Measurements from ENCODE around the gene RFX4. TPM values are rescaled to one million over a fixed set of nuclear protein-coding genes. Genes with fewer than 3 reads are reported as not detected.

The RFX4 gene
- polyA plus RNA-seq, 2 of the 4 experiments (the other 2 are of a cell fraction): not detected

DNA sequence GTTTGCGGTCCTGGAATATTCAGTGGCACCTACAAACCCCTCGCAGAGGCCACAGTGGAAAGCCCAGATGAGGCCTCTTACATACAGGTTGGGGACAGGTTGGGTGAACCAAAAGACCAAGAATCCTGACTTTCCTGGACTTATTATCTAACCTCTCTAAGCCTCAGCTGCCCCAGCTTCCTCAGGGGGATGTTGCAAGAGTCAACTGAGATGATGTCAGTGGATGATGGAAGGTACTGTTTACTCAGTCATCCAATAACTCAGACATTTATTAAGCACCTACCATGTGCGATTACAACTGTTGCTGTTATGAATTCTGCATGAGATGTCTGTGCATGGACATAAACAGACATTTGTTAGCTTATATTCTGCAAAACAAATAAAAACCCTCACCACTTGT lies 72.8 kb downstream of the RFX4 start:
- CTCF ChIA-PET: interaction anchor here (0.6 to 1.1 kb wide), 2 partner anchors 11 to 186 kb away, joined by 4 to 5 read pairs; no protein-coding TSS in a partner anchor
- Histone ChIP-seq H3K4me2 (no peak overlapping the region), H3K9me3 (peaks cover 15% of the 10 kb centered on the region), H3K27ac (no peak overlapping the region), H3K4me3 (no peak overlapping the region), H3K4me1 (0 out of 3 replicates have a peak, but pooled peaks cover 6% of the 10 kb centered on the region)
- DNase-seq (ENCODE audit: low read depth in 1 of 2, low spot score in 1 of 2): no peak
- FAIRE-seq: no peak
- POLR2A ChIA-PET: no interaction called here
- WGBS (ENCODE audit: missing lambda C conversion rate): 47% methylated on average over 3 of the region's 3 CpGs
- ATAC-seq: peak in 1 of 2 experiments; percentile 60; a peak in 2 of 6 replicates
- TF ChIP-seq, protein P1, sequence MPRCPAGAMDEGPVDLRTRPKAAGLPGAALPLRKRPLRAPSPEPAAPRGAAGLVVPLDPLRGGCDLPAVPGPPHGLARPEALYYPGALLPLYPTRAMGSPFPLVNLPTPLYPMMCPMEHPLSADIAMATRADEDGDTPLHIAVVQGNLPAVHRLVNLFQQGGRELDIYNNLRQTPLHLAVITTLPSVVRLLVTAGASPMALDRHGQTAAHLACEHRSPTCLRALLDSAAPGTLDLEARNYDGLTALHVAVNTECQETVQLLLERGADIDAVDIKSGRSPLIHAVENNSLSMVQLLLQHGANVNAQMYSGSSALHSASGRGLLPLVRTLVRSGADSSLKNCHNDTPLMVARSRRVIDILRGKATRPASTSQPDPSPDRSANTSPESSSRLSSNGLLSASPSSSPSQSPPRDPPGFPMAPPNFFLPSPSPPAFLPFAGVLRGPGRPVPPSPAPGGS (IDR thresholded peaks at IDR 0.05): no peak
- TF ChIP-seq CEBPB (IDR thresholded peaks at IDR 0.05): peak; percentile 28 to 45; a peak in 2 of 4 replicates
- TF ChIP-seq, protein P2, sequence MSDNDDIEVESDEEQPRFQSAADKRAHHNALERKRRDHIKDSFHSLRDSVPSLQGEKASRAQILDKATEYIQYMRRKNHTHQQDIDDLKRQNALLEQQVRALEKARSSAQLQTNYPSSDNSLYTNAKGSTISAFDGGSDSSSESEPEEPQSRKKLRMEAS (IDR thresholded peaks at IDR 0.05): no peak

DNA sequence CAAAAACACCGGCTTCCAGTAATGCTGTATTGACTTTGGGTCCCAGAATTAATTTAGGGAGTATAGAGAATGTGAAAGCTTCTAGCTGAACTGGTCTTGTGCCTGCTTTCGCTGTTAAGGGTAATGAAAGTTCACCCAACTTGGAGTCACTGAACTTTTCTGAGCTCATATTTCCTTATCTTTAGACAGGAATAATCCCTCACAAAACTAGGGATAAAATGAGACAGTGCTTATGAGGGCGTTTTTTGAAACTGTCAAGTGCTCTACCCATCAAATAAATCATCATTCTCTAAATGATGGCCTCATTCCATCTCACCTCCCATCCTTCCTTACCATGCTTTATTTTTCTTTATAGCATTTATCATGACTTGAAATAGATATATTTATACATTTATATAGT lies 74.7 kb downstream of the RFX4 start:
- CTCF ChIA-PET: interaction anchor here (0.9 to 1.6 kb wide), 2 partner anchors 16 to 65 kb away, joined by 3 to 4 read pairs; no protein-coding TSS in a partner anchor
- Histone ChIP-seq H3K9me3 (peaks cover 34% of the 10 kb centered on the region), H3K4me2 (no peak overlapping the region), H3K4me1 (0 out of 3 replicates have a peak, but pooled peaks cover 6% of the 10 kb centered on the region), H3K27ac (no peak overlapping the region), H3K4me3 (no peak overlapping the region)
- no peak for FAIRE-seq
- 25% methylated on average over 3 of the region's 3 CpGs for WGBS (ENCODE audit: missing lambda C conversion rate)
- TF ChIP-seq RAD21 (conservative IDR thresholded peaks at IDR 0.05 in 1 of 2, IDR thresholded peaks at IDR 0.05 in 1 of 2) (no peak), NPAS2 (CRISPR knock-in tag; IDR thresholded peaks at IDR 0.05; ENCODE audit: borderline replicate concordance) (no peak), HDAC2 (IDR thresholded peaks at IDR 0.05) (no peak), CEBPB (IDR thresholded peaks at IDR 0.05) (no peak)
- no peak for ATAC-seq
- POLR2A ChIA-PET: no interaction called here
- no peak for DNase-seq (ENCODE audit: low read depth in 1 of 2, low spot score in 1 of 2)

DNA sequence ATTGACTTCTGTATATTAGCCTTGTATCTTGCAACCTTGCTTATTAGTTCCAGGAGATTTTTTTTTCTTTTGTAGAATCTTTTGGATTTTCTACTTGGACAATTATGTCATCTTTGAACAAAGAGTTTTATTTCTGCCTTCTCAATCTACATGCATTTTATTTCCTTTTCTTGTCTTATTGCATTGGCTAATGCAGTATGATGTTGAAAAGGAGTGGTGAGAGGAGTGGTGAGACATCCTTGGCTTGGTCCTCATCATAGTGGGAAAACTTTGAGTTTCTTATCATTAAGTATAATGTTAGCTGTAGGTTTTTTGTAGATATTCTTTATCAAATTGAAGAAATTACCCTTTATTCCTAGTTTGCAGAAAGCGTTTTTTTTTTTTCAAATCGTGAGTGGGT lies 80.6 kb downstream of the RFX4 start:
- POLR2A ChIA-PET: no interaction called here
- no peak for DNase-seq (ENCODE audit: low read depth in 1 of 2, low spot score in 1 of 2)
- no peak overlapping the region for H3K4me2 ChIP-seq
- H3K4me1 ChIP-seq: no peaks in the 10 kb centered on the region
- no peak overlapping the region for H3K4me3 ChIP-seq
- CTCF ChIA-PET: interaction anchor here (0.7 kb wide), 1 partner anchor 109 kb away, joined by 3 read pairs; no protein-coding TSS in a partner anchor
- no peak for TF ChIP-seq GATA3 (IDR thresholded peaks at IDR 0.05; ENCODE audit: borderline replicate concordance)
- ATAC-seq: no peak
- 2% methylated on average over 2 of the region's 2 CpGs for WGBS (ENCODE audit: missing lambda C conversion rate)
- no peak for FAIRE-seq
- peaks cover 48% of the 10 kb centered on the region for H3K9me3 ChIP-seq
- no peak overlapping the region for H3K27ac ChIP-seq

DNA sequence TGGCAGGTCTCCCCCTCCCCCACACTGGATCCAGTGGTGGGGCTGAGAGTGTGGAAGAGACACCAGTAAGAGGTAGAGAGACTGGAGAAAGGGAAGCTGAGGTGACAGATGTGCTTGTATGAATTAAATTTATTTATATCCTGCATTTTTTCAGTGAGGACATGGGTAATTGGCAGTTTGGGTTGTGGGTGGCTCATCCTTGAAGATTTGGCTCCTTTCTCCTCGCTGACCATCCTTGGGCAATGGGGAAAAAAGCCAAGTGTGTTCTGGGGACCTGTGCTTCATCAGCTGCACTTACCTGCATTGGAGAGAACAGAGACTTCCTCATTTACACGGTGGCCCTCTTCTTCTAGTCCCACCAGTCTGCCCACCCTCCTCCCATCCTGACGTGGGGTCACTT lies 86.4 kb downstream of the RFX4 start:
- Histone ChIP-seq H3K4me2 (no peak overlapping the region), H3K4me3 (no peak overlapping the region), H3K27ac (no peak overlapping the region), H3K9me3 (no peaks in the 10 kb centered on the region), H3K4me1 (no peaks in the 10 kb centered on the region)
- FAIRE-seq (no peak), DNase-seq (ENCODE audit: low read depth in 1 of 2, low spot score in 1 of 2) (no peak), ATAC-seq (no peak)
- WGBS (ENCODE audit: missing lambda C conversion rate): 0% methylated on average over 3 of the region's 3 CpGs
- TF ChIP-seq, protein P3, sequence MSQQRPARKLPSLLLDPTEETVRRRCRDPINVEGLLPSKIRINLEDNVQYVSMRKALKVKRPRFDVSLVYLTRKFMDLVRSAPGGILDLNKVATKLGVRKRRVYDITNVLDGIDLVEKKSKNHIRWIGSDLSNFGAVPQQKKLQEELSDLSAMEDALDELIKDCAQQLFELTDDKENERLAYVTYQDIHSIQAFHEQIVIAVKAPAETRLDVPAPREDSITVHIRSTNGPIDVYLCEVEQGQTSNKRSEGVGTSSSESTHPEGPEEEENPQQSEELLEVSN (IDR thresholded peaks at IDR 0.05; ENCODE audit: borderline replicate concordance, low read depth): no peak
- TF ChIP-seq CHD4 (IDR thresholded peaks at IDR 0.05; ENCODE audit: borderline replicate concordance): no peak
- TF ChIP-seq HDAC2 (IDR thresholded peaks at IDR 0.05): no peak
- TF ChIP-seq PHF8 (IDR thresholded peaks at IDR 0.05; ENCODE audit: borderline replicate concordance, low read depth): no peak
- TF ChIP-seq NR3C1 (IDR thresholded peaks at IDR 0.05): no peak
- TF ChIP-seq NFE2L2 (conservative IDR thresholded peaks at IDR 0.05; ENCODE audit: low read length): no peak
- TF ChIP-seq RARB (CRISPR knock-in tag; IDR thresholded peaks at IDR 0.05): no peak
- no peak for TF ChIP-seq ZSCAN20 (CRISPR knock-in tag; IDR thresholded peaks at IDR 0.05)
- TF ChIP-seq, protein P4, sequence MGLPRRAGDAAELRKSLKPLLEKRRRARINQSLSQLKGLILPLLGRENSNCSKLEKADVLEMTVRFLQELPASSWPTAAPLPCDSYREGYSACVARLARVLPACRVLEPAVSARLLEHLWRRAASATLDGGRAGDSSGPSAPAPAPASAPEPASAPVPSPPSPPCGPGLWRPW (IDR thresholded peaks at IDR 0.05): no peak
- no peak for TF ChIP-seq SMC3 (IDR thresholded peaks at IDR 0.05)
- no peak for TF ChIP-seq CHD2 (IDR thresholded peaks at IDR 0.05; ENCODE audit: low read length, partially characterized antibody)
- no peak for TF ChIP-seq BHLHE40 (IDR thresholded peaks at IDR 0.05; ENCODE audit: low read depth, low read length)
- no peak for TF ChIP-seq JUN (IDR thresholded peaks at IDR 0.05)
- no peak for TF ChIP-seq JUNB (IDR thresholded peaks at IDR 0.05)
- no peak for TF ChIP-seq ZFP36 (IDR thresholded peaks at IDR 0.05; ENCODE audit: borderline replicate concordance, partially characterized antibody)
- no peak for TF ChIP-seq POLR2AphosphoS2 (conservative IDR thresholded peaks at IDR 0.05; ENCODE audit: low read length)
- no peak for TF ChIP-seq HOXB13 (CRISPR knock-in tag; IDR thresholded peaks at IDR 0.05; ENCODE audit: low read depth)
- ChIA-PET CTCF (interaction anchor here (0.6 to 1.7 kb wide), 2 partner anchors 10 to 23 kb away, joined by 3 to 8 read pairs; no protein-coding TSS in a partner anchor), POLR2A (no interaction called here)

Data from A549 (cell line).